HFF-Myc (cell line): ENCODE measurements around the gene HMGB4.

Experiments used
- DNase-seq: peaks from one replicate; pipeline ENCODE4 v3.0.0-alpha.2; 2011; ENCODE audit warnings: low read depth; ENCODE audit errors: extremely low read depth
- H3K4me3 ChIP-seq: replicated peaks from 2 replicates; pipeline ENCODE4 v1.5.1; 2011; ENCODE audit warnings: low read depth, mild to moderate bottlenecking, control low read depth, low read length
- CTCF ChIP-seq: IDR thresholded peaks from 2 replicates; pipeline ENCODE4 v1.5.1; 2012; ENCODE audit warnings: mild to moderate bottlenecking, low read depth, low read length, control low read depth; ENCODE audit errors: missing control alignments

Gene HMGB4

GRCh38 chr1:33872275-33872674 is 8.4 kb downstream of the HMGB4 start:
- H3K4me3 ChIP-seq = no peak overlapping the region
- no peak for TF ChIP-seq CTCF

DNA sequence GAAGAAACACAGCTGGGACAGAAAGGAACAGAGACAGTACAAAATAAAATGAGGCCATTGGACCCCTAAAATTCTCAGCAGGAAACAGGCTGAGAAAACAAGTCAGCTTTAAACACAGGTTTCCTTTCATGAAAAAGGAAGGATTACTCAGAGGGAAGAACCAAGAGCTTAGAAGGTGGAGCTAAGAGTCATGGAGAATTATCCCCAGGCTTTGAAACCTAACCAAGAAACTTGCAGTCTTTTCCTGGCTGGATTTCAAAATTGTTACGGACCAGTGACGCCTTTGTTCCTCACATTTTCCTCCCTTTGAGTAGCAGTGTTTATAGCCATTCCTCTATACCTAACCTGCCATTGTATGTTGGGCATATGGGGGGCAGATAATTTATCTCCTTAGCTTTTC is 8.8 kb downstream of the HMGB4 start:
- no peak overlapping the region for H3K4me3 ChIP-seq
- TF ChIP-seq CTCF = no peak
- DNase-seq = no peak

More at GRCh38 chr1:33872275-33872674, 8.4 kb downstream of the HMGB4 start:
- no peak for DNase-seq

- no peak overlapping the region for H3K4me3 ChIP-seq
- DNase-seq = no peak
- TF ChIP-seq CTCF = no peak
Observed at GRCh38 chr1:33874636-33875035, 10.8 kb downstream of the HMGB4 start.

GRCh38 chr1:33875862-33876261 is 12.0 kb downstream of the HMGB4 start:
- no peak for DNase-seq
- H3K4me3 ChIP-seq = no peak overlapping the region
- no peak for TF ChIP-seq CTCF

DNA sequence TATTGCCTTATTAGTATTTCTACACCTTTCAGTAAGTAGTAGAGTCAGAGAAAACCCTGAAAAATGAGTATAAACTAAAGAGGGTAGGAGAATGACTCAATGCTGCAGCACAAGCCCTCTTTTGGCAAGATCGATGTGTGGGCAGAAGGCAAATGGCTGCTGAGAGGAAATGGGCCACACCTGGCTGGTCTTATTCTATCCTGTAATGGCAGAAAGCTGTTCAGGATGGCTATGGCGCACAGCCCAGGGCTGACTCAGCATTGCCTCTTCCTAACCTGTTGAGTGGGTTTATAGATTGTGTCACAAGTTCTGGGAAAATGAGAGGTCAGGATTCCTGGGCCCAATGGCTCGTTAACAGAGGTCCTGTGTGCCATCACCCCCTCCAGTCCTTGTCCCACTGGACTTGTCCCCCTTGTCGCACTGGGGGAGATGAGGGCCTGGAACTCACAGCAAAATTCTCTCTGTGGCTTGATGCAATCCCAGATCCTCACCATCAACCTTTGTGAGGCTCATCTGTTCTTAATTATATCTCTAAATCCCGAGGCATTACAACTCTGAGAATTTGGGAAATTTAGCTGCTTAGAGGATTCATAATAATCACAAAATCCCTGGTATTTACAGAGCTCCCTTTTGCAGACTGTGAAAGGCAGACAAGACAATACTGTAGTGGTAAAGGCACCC is 13.2 kb downstream of the HMGB4 start:
- H3K4me3 ChIP-seq = no peak overlapping the region
- DNase-seq = peak; percentile 68
- TF ChIP-seq CTCF = no peak

- DNase-seq = no peak
- no peak for TF ChIP-seq CTCF
- no peak overlapping the region for H3K4me3 ChIP-seq
Observed at GRCh38 chr1:33878392-33878791, 14.5 kb downstream of the HMGB4 start.

- TF ChIP-seq CTCF = no peak
- DNase-seq = no peak
- H3K4me3 ChIP-seq = no peak overlapping the region
Observed at GRCh38 chr1:33880305-33880704, 16.4 kb downstream of the HMGB4 start.
